C4-2B (cell line): ENCODE data around the gene PIBF1.
"Not testable (repeated sequence)": the region's sequence is repeated elsewhere in the genome, so short reads cannot be mapped to it uniquely, and the experiment has no call there.

ENCODE experiments used
- CTCF ChIP-seq: fragments of 450-650 bp; conservative IDR thresholded peaks from 2 replicates; pipeline ENCODE4 v1.5.1; 2017; ENCODE audit warnings: mild to moderate bottlenecking
- ZFX ChIP-seq: fragments of 450-650 bp; IDR thresholded peaks from 2 replicates; pipeline ENCODE4 v1.6.1; 2017

DNA sequence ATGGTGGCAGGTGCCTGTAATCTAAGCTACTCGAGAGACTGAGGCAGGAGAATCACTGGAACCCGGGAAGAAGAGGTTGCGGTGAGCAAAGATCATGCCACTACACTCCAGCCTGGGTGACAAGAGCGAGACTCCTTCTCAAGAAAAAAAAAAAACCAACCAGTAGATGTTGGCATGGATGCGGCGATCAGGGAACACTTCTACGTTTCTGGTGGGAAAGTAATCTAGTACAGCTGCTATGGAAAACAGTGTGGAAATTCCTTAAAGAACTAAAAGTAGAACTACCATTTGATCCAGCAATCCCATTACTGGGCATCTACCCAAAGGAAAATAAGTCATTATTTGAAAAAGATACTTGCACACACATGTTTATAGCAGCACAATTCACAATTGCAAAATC, 119.6 kb downstream of the PIBF1 start:
- TF ChIP-seq CTCF, ZFX: not testable (repeated sequence)
